ENCODE results near the gene NAA80. TPM values are rescaled to one million over a fixed set of nuclear protein-coding genes. Genes with fewer than 3 reads are reported as not detected.

The NAA80 gene
- total RNA-seq, 6 experiments from 2014 or later: 2.5 to 6.2 (median 3.5) TPM

DNA sequence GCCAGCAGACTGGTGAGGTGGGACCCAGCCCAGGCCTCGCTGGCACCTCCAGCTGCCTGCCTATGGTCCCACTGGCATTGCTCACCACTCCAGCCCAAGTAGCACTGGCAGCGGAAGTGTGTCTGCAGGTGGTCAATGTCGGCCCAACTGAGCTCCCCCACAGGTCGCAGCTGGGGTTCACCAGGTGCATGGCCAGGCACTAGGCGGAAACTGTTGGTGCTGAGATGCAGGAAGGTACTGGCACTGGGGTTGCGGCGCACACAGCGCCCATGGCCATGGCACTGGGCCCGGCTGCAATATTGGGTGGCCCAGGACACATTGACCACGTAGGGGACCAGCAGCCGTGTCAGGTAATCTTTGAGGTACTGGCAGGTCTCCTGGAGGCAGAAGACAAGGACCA, 19.0 kb upstream of the NAA80 start:
- H3K27me3 ChIP-seq: no peaks in the 10 kb centered on the region
- DNase-seq: no peak
- H3K9me3 ChIP-seq: no peaks in the 10 kb centered on the region
- TF ChIP-seq POLR2A (IDR thresholded peaks at IDR 0.05): no peak
- TF ChIP-seq, protein P1, sequence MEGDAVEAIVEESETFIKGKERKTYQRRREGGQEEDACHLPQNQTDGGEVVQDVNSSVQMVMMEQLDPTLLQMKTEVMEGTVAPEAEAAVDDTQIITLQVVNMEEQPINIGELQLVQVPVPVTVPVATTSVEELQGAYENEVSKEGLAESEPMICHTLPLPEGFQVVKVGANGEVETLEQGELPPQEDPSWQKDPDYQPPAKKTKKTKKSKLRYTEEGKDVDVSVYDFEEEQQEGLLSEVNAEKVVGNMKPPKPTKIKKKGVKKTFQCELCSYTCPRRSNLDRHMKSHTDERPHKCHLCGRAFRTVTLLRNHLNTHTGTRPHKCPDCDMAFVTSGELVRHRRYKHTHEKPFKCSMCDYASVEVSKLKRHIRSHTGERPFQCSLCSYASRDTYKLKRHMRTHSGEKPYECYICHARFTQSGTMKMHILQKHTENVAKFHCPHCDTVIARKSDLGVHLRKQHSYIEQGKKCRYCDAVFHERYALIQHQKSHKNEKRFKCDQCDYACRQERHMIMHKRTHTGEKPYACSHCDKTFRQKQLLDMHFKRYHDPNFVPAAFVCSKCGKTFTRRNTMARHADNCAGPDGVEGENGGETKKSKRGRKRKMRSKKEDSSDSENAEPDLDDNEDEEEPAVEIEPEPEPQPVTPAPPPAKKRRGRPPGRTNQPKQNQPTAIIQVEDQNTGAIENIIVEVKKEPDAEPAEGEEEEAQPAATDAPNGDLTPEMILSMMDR (IDR thresholded peaks at IDR 0.05): no peak
- H3K4me3 ChIP-seq: no peak overlapping the region
- WGBS (ENCODE audit: insufficient coverage, low coverage, low lambda C conversion rate, missing lambda C conversion rate): 60% methylated on average over 2 of the region's 11 CpGs
- peaks cover 0 to 20% (median 3%) of the 10 kb centered on the region in 4 donors for H3K36me3 ChIP-seq
- peaks cover 0 to 44% (median 10%) of the 10 kb centered on the region in 4 donors for H3K4me1 ChIP-seq
- H3K27ac ChIP-seq: no peak overlapping the region
- no peak for ATAC-seq
- intact Hi-C loops (cut with DNase I): loop anchor here in 1 of 2 donors (5.0 kb wide), 1 partner anchor 36 kb away; no protein-coding TSS in a partner anchor

DNA sequence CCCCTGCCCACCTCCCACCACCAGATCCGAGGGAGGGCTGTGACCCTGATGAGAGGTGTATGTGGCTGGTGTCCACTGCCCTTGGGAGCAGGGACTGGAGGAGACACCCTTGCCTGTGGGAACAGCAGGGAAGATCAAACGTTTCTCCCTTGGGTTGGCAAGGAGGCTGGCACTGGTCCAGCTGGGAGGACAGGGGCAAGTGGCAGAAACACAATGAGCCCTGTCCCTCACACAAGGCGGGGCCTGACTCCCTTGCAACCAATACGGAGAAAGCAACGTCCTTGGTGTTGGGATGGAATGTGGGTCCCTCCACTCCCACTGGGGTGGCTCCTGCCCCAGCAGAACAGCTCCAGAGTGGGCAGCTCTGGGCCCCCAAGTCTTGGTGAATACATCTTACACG, 18.1 kb upstream of the NAA80 start:
- H3K4me3 ChIP-seq: no peak overlapping the region
- no peaks in the 10 kb centered on the region for H3K9me3 ChIP-seq

DNA sequence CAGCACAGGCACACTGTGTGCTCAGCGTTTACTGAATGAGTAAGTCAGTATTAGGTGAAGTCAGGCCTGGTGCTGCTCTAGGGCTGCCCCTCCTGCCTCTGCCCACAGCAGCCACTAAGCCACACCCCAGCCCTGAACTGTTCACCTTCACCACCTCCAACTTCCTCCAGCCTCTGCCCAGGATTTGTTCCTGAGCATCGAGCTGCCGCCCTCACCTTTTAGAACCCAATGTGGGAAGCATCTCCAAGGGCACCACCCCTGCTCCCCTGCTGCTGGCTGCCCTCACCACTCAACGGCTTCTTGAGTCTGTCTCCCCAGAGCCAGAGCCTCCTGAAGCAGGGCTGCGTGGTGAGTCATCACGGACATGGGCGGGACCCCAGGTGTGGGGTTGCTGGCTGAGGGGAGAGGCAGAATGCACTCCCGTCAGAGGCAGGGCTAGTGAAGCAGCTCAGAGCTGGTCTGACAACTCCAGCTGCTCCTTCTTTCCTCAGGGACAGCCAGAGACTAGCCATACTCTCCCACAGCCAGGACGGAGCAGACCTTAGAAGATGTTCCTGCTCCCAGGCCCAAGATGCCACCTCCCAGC, 17.5 kb upstream of the NAA80 start:
- intact Hi-C loops (cut with DNase I): loop anchor here in 1 of 2 donors (5.0 kb wide), 1 partner anchor 34 kb away; no protein-coding TSS in a partner anchor
- no peaks in the 10 kb centered on the region for H3K27me3 ChIP-seq
- WGBS (ENCODE audit: insufficient coverage, low coverage, low lambda C conversion rate, missing lambda C conversion rate): 76% methylated on average over 8 of the region's 9 CpGs
- H3K27ac ChIP-seq: no peak overlapping the region
- TF ChIP-seq, protein P1 (IDR thresholded peaks at IDR 0.05): no peak
- no peak for TF ChIP-seq POLR2A (IDR thresholded peaks at IDR 0.05)
- H3K36me3 ChIP-seq: peaks cover 0 to 20% (median 3%) of the 10 kb centered on the region in 4 donors
- no peak for ATAC-seq
- peak in 1 of 3 donors; percentile 32 for DNase-seq
- no peaks in the 10 kb centered on the region for H3K9me3 ChIP-seq
- no peak overlapping the region for H3K4me3 ChIP-seq
- H3K4me1 ChIP-seq: peaks cover 0 to 31% (median 6%) of the 10 kb centered on the region in 4 donors

More for the DNA sequence above, 18.1 kb upstream of the NAA80 start:
- ATAC-seq (no peak), DNase-seq (no peak)
- Histone ChIP-seq H3K27me3 (no peaks in the 10 kb centered on the region), H3K36me3 (peaks cover 0 to 20% (median 3%) of the 10 kb centered on the region in 4 donors), H3K27ac (no peak overlapping the region), H3K4me1 (peaks cover 0 to 36% (median 9%) of the 10 kb centered on the region in 4 donors)
- no peak for TF ChIP-seq POLR2A (IDR thresholded peaks at IDR 0.05)
- TF ChIP-seq, protein P1 (IDR thresholded peaks at IDR 0.05): no peak
- 40% methylated on average over 2 of the region's 6 CpGs for WGBS (ENCODE audit: insufficient coverage, low coverage, low lambda C conversion rate, missing lambda C conversion rate)
- intact Hi-C loops (cut with DNase I): loop anchor here in 1 of 2 donors (5.0 kb wide), 1 partner anchor 35 kb away; no protein-coding TSS in a partner anchor

DNA sequence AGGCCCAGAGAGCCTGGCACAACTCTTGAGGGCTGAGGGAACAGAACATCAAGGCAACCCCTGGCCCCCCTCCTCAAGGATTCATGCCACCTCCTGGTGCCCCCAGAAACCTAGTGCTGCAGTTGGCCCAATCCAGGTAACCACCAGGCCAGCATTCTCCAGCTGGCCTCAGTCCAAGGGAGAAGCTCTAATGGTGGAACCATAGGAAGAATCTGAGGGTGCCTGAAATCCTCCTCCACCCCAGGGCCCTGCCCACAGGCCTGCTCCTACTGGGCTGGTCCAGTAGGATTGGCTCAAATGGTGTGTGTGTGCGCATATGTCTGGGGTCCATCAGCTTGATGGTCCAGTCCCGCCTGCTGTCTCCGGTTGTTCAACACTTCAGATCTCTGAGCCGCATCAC, 15.6 kb upstream of the NAA80 start:
- H3K9me3 ChIP-seq: no peaks in the 10 kb centered on the region
- WGBS (ENCODE audit: insufficient coverage, low coverage, low lambda C conversion rate, missing lambda C conversion rate): 100% methylated on average over 3 of the region's 4 CpGs
- H3K4me1 ChIP-seq: peaks cover 0 to 28% (median 5%) of the 10 kb centered on the region in 4 donors
- no peak for TF ChIP-seq POLR2A (IDR thresholded peaks at IDR 0.05)
- TF ChIP-seq, protein P1 (IDR thresholded peaks at IDR 0.05): no peak
- peaks cover 0 to 20% (median 3%) of the 10 kb centered on the region in 4 donors for H3K36me3 ChIP-seq
- ATAC-seq (peak in 1 of 4 donors; percentile 8), DNase-seq (no peak)
- no peak overlapping the region for H3K27ac ChIP-seq
- intact Hi-C loops (cut with DNase I): loop anchor here in 1 of 2 donors (5.0 kb wide), 1 partner anchor 33 kb away; no protein-coding TSS in a partner anchor
- no peak overlapping the region for H3K4me3 ChIP-seq
- no peaks in the 10 kb centered on the region for H3K27me3 ChIP-seq
